GM13976 (cell line): Measurements from ENCODE around the gene TLE3.
A peak's percentile ranks its signal among the peaks of the same experiment; 100 is the strongest.
"Not testable (repeated sequence)": the region's sequence is repeated elsewhere in the genome, so short reads cannot be mapped to it uniquely, and the experiment has no call there.

ENCODE experiments used
- DNase-seq: peaks from one replicate; pipeline ENCODE4 v3.0.0; 2012; ENCODE audit warnings: low spot score
- in situ Hi-C: fragments of 300-500 bp; cut with MboI; formaldehyde crosslinking; loops from one replicate; pipeline ENCODE4 v1.12.0; 2022; ENCODE audit warnings: low sequenced_read_pairs, mixed read lengths, inconsistent platforms; ENCODE audit not compliant: unreplicated experiment
- TF ChIP-seq, protein P1 (sequence below): IDR thresholded peaks from 2 replicates; pipeline ENCODE4 v1.5.1; 2012; ENCODE audit warnings: borderline replicate concordance, mild to moderate bottlenecking; ENCODE audit not compliant: insufficient read depth; ENCODE audit errors: extremely low read depth, missing control alignments, control extremely low read depth

TLE3 gene

GRCh38 chr15:70142072-70142321 is 44.3 kb upstream of the TLE3 start:
- in situ Hi-C loops: no loop called here
- no peak for DNase-seq
- TF ChIP-seq, protein P1, sequence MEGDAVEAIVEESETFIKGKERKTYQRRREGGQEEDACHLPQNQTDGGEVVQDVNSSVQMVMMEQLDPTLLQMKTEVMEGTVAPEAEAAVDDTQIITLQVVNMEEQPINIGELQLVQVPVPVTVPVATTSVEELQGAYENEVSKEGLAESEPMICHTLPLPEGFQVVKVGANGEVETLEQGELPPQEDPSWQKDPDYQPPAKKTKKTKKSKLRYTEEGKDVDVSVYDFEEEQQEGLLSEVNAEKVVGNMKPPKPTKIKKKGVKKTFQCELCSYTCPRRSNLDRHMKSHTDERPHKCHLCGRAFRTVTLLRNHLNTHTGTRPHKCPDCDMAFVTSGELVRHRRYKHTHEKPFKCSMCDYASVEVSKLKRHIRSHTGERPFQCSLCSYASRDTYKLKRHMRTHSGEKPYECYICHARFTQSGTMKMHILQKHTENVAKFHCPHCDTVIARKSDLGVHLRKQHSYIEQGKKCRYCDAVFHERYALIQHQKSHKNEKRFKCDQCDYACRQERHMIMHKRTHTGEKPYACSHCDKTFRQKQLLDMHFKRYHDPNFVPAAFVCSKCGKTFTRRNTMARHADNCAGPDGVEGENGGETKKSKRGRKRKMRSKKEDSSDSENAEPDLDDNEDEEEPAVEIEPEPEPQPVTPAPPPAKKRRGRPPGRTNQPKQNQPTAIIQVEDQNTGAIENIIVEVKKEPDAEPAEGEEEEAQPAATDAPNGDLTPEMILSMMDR: no peak

GRCh38 chr15:70141376-70142071 is 43.8 kb upstream of the TLE3 start:
- TF ChIP-seq, protein P1: peak; percentile 16
- in situ Hi-C loops: no loop called here
- DNase-seq: no peak

GRCh38 chr15:70140543-70141375 is 43.0 kb upstream of the TLE3 start:
- peak; percentile 64 for DNase-seq

GRCh38 chr15:70140025-70140542 is 42.4 kb upstream of the TLE3 start:
- DNase-seq: no peak
- TF ChIP-seq, protein P1: no peak
- in situ Hi-C loops: no loop called here

More at GRCh38 chr15:70140543-70141375, 43.0 kb upstream of the TLE3 start:
- in situ Hi-C loops: no loop called here
- TF ChIP-seq, protein P1: no peak

DNA sequence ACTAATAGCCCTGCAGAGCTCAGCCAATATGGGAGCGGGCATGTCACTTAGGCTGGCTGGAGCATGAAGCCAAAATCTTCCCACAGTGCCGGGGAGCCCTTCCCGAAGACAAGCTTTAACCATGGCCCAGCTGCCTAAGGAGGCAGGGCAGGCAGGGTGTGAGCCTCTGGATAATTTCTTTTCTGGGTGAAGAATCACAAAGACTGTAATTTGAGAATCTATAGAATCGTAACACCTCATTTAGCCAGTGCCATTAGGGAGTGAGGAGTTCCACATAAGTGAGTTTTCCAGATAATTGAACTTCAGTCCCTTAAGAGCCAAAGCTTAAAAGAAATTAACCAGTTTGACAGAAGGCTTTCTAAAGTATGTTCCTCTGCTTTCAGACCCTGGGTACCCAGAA is 40.2 kb upstream of the TLE3 start:
- no peak for DNase-seq
- TF ChIP-seq, protein P1: no peak
- in situ Hi-C loops: no loop called here

- in situ Hi-C loops, DNase-seq: not testable (repeated sequence)
These were observed 39.3 kb upstream of the TLE3 start for GRCh38 chr15:70137021-70137420.
